Activated CD8-positive, alpha-beta memory T cell treated with anti-CD3 and anti-CD28 coated beads, Interleukin-2, amount 10 ng/mL, durations not matched to agents 7 days and 5 days (primary cell): Measurements from ENCODE around the gene MGAT4A. TPM values are rescaled to one million over a fixed set of nuclear protein-coding genes. Genes with fewer than 3 reads are reported as not detected.

ENCODE experiments used
- ATAC-seq: fragments of 150-1000 bp; cut with Tn5 transposase; one replicate; pipeline ENCODE4 v1.10.0; 2021; ENCODE audit warnings: moderate library complexity
- CTCF ChIA-PET: fragments of 350-600 bp; sonication (Branson Sonifier 250); formaldehyde crosslinking; loops from one replicate; lab custom pipeline; 2021; ENCODE audit warnings: antibody characterized with exemption; lab: Charles Lee
- DNase-seq: peaks from one replicate; pipeline ENCODE4 v3.0.0-alpha.2; 2020
- H3K27ac Mint-ChIP-seq: one replicate; pipeline ENCODE4 v1.8.0; 2021; ENCODE audit warnings: mild to moderate bottlenecking, mixed read lengths
- H3K27me3 Mint-ChIP-seq: one replicate; pipeline ENCODE4 v1.8.0; 2021; ENCODE audit warnings: mixed read lengths
- H3K36me3 Mint-ChIP-seq: one replicate; pipeline ENCODE4 v1.8.0; 2021; ENCODE audit warnings: mild to moderate bottlenecking, mixed read lengths
- H3K4me1 Mint-ChIP-seq: one replicate; pipeline ENCODE4 v1.8.0; 2021; ENCODE audit warnings: mixed read lengths
- H3K4me3 Mint-ChIP-seq: one replicate; pipeline ENCODE4 v1.8.0; 2021; ENCODE audit warnings: mild to moderate bottlenecking, moderate library complexity, mixed read lengths
- H3K9me3 Mint-ChIP-seq: one replicate; pipeline ENCODE4 v1.8.0; 2022; ENCODE audit warnings: low read depth, mixed read lengths
- total RNA-seq, 2 experiments: library from RNA; stranded (reverse); gene quantifications; one replicate each; pipeline ENCODE4 v1.2.3, GENCODE V29; 2021

The MGAT4A gene
- total RNA-seq, 2 experiments from 2014 or later: 57.4 to 72.0 TPM

DNA sequence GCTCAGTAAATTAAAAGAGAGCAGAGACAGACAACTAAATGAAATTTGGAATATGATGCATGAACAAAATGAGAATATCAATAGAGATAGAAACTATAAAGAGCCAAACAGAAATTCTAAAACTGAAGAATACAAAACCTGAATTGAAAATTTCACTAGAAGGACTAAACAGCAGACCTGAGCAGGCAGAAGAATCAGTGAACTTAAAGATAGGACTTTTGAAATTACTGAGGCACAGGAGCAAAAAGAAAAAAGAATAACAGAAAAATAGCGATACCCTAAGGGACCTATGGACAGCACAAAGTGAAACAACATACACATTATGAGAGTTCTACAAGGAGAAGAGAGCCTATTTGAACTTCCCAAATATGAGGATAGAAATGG lies 80.9 kb downstream of the MGAT4A start:
- H3K27ac Mint-ChIP-seq: peak overlapping the region; percentile 64
- peaks cover 56% of the 10 kb centered on the region for H3K36me3 Mint-ChIP-seq
- DNase-seq (no peak), ATAC-seq (no peak)
- peaks cover 65% of the 10 kb centered on the region for H3K4me1 Mint-ChIP-seq
- no peaks in the 10 kb centered on the region for H3K27me3 Mint-ChIP-seq
- H3K4me3 Mint-ChIP-seq: peak overlapping the region; percentile 2
- peaks cover 4% of the 10 kb centered on the region for H3K9me3 Mint-ChIP-seq
- CTCF ChIA-PET: interaction anchor here (0.5 to 2.0 kb wide), 43 partner anchors 9 to 687 kb away, joined by 3 to 53 read pairs (median 6); partner anchors contain the start of genes COA5, EIF5B, LIPT1 and MGAT4A

GRCh38 chr2:98649135-98649991 lies 81.6 kb downstream of the MGAT4A start:
- CTCF ChIA-PET: interaction anchor here (0.5 to 2.0 kb wide), 48 partner anchors 10 to 688 kb away, joined by 3 to 53 read pairs (median 5); partner anchors contain the start of genes COA5, EIF5B, LIPT1 and MGAT4A
- Mint-ChIP-seq H3K27ac (peak overlapping the region; percentile 64), H3K4me3 (peak overlapping the region; percentile 2), H3K27me3 (no peaks in the 10 kb centered on the region), H3K9me3 (peaks cover 4% of the 10 kb centered on the region), H3K36me3 (peaks cover 52% of the 10 kb centered on the region), H3K4me1 (peaks cover 59% of the 10 kb centered on the region)
- DNase-seq: peak; percentile 91
- peak; percentile 93 for ATAC-seq

DNA sequence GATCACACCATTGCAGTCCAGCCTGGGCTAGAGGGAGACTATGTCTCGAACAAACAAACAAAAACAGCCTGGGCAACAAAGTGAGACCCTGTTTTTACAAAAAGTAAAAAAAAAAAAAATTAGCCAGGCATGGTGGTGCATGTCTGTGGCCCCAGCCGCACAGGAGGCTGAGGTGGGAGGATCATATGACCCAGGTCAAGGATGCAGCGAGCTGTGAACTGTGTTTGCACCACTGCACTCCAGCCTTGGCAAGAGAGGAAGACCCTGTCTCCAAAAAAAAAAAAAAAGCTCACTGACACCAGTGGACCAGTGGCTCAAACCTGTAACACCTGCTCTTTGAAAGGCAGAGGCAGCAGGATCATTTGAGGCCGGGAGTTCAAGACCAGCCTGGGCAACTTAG lies 82.5 kb downstream of the MGAT4A start:
- CTCF ChIA-PET: interaction anchor here (1.0 to 2.0 kb wide), 10 partner anchors 12 to 418 kb away, joined by 3 to 53 read pairs (median 12); no protein-coding TSS in a partner anchor
- peak overlapping the region; percentile 64 for H3K27ac Mint-ChIP-seq
- peaks cover 54% of the 10 kb centered on the region for H3K4me1 Mint-ChIP-seq
- no peak overlapping the region for H3K4me3 Mint-ChIP-seq
- DNase-seq (no peak), ATAC-seq (no peak)
- peaks cover 52% of the 10 kb centered on the region for H3K36me3 Mint-ChIP-seq
- H3K27me3 Mint-ChIP-seq: no peaks in the 10 kb centered on the region
- peaks cover 4% of the 10 kb centered on the region for H3K9me3 Mint-ChIP-seq

GRCh38 chr2:98647636-98648035 lies 83.3 kb downstream of the MGAT4A start:
- no peak overlapping the region for H3K4me3 Mint-ChIP-seq
- H3K27ac Mint-ChIP-seq: no peak overlapping the region
- peaks cover 50% of the 10 kb centered on the region for H3K36me3 Mint-ChIP-seq
- ATAC-seq: no peak
- CTCF ChIA-PET: interaction anchor here (1.4 to 3.5 kb wide), 2 partner anchors 12 to 190 kb away, joined by 4 to 14 read pairs; no protein-coding TSS in a partner anchor
- no peak for DNase-seq
- H3K4me1 Mint-ChIP-seq: peaks cover 46% of the 10 kb centered on the region
- peaks cover 4% of the 10 kb centered on the region for H3K9me3 Mint-ChIP-seq
- H3K27me3 Mint-ChIP-seq: no peaks in the 10 kb centered on the region

- H3K4me3 Mint-ChIP-seq: no peak overlapping the region
- H3K27ac Mint-ChIP-seq: no peak overlapping the region
- DNase-seq (no peak), ATAC-seq (no peak)
- no peaks in the 10 kb centered on the region for H3K9me3 Mint-ChIP-seq
- peaks cover 11% of the 10 kb centered on the region for H3K4me1 Mint-ChIP-seq
- peaks cover 50% of the 10 kb centered on the region for H3K36me3 Mint-ChIP-seq
- CTCF ChIA-PET: interaction anchor here (1.3 to 1.7 kb wide), 3 partner anchors 16 to 88 kb away, joined by 3 to 4 read pairs (median 3); no protein-coding TSS in a partner anchor
- no peaks in the 10 kb centered on the region for H3K27me3 Mint-ChIP-seq
Measured at GRCh38 chr2:98643496-98644100, 87.3 kb downstream of the MGAT4A start.

DNA sequence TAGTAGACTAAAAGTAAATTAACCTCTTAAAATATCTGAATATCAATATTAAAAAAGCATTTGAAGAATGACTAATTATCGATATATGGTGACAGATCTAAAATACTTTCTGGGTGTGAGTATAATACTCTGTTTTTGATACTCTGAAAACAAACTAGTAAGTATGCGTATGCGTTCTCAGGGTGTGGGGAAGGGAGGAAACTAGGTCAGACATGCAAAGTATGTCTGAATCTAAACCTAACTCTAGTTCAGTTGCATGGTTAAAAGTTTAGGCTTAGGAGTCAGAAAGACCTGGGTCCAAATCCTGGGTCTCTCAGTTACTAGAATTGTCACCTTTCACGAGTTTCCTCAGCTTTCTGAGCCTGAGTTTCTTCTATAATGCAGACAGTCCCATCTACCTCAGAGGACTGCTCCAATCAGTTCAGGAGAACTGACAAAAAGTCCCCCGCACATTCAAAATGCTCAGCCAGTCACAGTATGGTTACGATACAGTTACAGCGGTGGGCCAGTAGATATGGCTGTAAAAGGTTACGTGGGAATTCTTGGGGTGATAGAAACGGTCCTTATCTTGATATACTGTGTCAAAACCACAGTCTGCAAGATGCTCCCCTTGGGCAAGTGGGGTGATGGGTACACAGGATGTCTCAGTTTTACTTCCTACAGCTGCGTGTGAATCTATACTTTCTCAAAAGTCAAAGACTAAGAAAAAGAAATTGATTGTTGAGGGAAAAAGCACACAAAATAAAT lies 93.4 kb downstream of the MGAT4A start:
- CTCF ChIA-PET: interaction anchor here (3.0 kb wide), 1 partner anchor 12 kb away, joined by 12 read pairs; no protein-coding TSS in a partner anchor
- ATAC-seq (peak; percentile 65), DNase-seq (peak; percentile 79)
- Mint-ChIP-seq H3K4me3 (peak overlapping the region; percentile 56), H3K4me1 (peaks cover 42% of the 10 kb centered on the region), H3K36me3 (peaks cover 55% of the 10 kb centered on the region), H3K9me3 (no peaks in the 10 kb centered on the region), H3K27ac (peak overlapping the region; percentile 87), H3K27me3 (no peaks in the 10 kb centered on the region)

- ATAC-seq (peak; percentile 79), DNase-seq (peak; percentile 89)
- H3K27ac Mint-ChIP-seq: peak overlapping the region; percentile 95
- H3K4me1 Mint-ChIP-seq: peaks cover 40% of the 10 kb centered on the region
- H3K36me3 Mint-ChIP-seq: peaks cover 52% of the 10 kb centered on the region
- H3K4me3 Mint-ChIP-seq: peak overlapping the region; percentile 58
- CTCF ChIA-PET: interaction anchor here (0.7 to 2.1 kb wide), 17 partner anchors 10 to 222 kb away, joined by 3 to 16 read pairs (median 4); partner anchors contain the start of genes COA5 and UNC50
- no peaks in the 10 kb centered on the region for H3K27me3 Mint-ChIP-seq
- no peaks in the 10 kb centered on the region for H3K9me3 Mint-ChIP-seq
Measured at GRCh38 chr2:98634406-98635092, 96.4 kb downstream of the MGAT4A start.

DNA sequence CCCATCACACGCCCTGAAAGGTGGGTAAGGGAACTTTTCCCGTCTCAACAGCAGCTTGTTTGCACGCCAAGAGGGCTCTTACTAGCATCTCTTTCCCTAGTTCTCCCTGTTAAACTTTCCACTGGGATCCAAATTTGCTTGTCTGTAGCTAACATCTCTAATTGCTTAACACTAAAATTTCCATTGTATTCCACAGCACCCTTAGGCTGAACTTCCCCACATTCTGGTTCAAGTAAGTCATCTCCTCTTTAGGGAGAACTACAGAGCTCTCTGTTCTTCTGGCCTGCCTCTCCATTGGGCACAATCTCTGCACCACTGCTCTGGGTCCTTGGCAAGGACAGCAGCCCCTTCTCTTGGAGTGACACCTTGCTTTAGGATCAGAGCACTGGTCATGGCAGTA lies 98.6 kb downstream of the MGAT4A start:
- Mint-ChIP-seq H3K9me3 (no peaks in the 10 kb centered on the region), H3K4me3 (no peak overlapping the region), H3K27ac (peak overlapping the region; percentile 37), H3K27me3 (no peaks in the 10 kb centered on the region), H3K36me3 (peaks cover 55% of the 10 kb centered on the region), H3K4me1 (peaks cover 28% of the 10 kb centered on the region)
- DNase-seq (no peak), ATAC-seq (no peak)
- CTCF ChIA-PET: interaction anchor here (1.2 kb wide), 1 partner anchor 11 kb away, joined by 4 read pairs; no protein-coding TSS in a partner anchor

- Mint-ChIP-seq H3K36me3 (peaks cover 47% of the 10 kb centered on the region), H3K4me1 (peaks cover 39% of the 10 kb centered on the region), H3K9me3 (no peaks in the 10 kb centered on the region), H3K4me3 (no peak overlapping the region), H3K27me3 (no peaks in the 10 kb centered on the region), H3K27ac (peak overlapping the region; percentile 15)
- DNase-seq (no peak), ATAC-seq (peak; percentile 36)
- CTCF ChIA-PET: interaction anchor here (3.6 kb wide), 1 partner anchor 11 kb away, joined by 15 read pairs; no protein-coding TSS in a partner anchor
Measured at GRCh38 chr2:98623657-98624056, 107.3 kb downstream of the MGAT4A start.

DNA sequence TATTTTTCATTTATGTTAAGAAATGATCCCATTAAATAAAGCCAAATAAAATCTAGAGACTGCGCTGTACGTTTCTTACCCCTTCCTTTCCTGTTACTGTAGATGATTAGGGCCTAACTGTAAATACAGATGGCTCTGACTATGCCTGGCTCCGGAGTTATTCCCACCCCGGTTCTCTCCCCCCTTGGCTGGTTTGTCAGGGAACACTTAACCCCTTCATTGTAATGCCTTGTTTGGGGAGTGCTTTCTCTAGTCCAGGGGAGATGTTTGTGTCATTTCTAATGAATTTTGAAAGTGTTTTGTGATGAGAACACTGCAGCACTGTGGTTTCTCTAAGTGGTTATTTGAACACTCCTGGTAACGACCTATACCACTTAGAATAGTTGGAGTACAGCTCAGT lies 113.8 kb downstream of the MGAT4A start:
- H3K4me1 Mint-ChIP-seq: peaks cover 47% of the 10 kb centered on the region
- H3K27ac Mint-ChIP-seq: peak overlapping the region; percentile 67
- no peaks in the 10 kb centered on the region for H3K9me3 Mint-ChIP-seq
- peaks cover 61% of the 10 kb centered on the region for H3K36me3 Mint-ChIP-seq
- CTCF ChIA-PET: interaction anchor here (0.8 to 1.7 kb wide), 4 partner anchors 16 to 32 kb away, joined by 3 to 5 read pairs (median 3); no protein-coding TSS in a partner anchor
- no peaks in the 10 kb centered on the region for H3K27me3 Mint-ChIP-seq
- no peak for ATAC-seq
- DNase-seq: no peak
- H3K4me3 Mint-ChIP-seq: no peak overlapping the region

GRCh38 chr2:98615481-98615880 lies 115.5 kb downstream of the MGAT4A start:
- Mint-ChIP-seq H3K27ac (no peak overlapping the region), H3K36me3 (peaks cover 64% of the 10 kb centered on the region), H3K9me3 (no peaks in the 10 kb centered on the region), H3K4me3 (no peak overlapping the region), H3K4me1 (peaks cover 47% of the 10 kb centered on the region), H3K27me3 (no peaks in the 10 kb centered on the region)
- DNase-seq (no peak), ATAC-seq (no peak)
- CTCF ChIA-PET: no interaction called here
